Smooth muscle cell (in vitro differentiated cells): ENCODE measurements around the gene SPP1. TPM values are rescaled to one million over a fixed set of nuclear protein-coding genes. Genes with fewer than 3 reads are reported as not detected.

Experiments used
- DNase-seq: peaks from one replicate; lab custom pipeline; 2025; ENCODE audit not compliant: unreplicated experiment; lab: John Stamatoyannopoulos, UW
- H2AFZ ChIP-seq: fragments of 200-600 bp; sonication (generic); 2 replicates; pipeline ENCODE4 v1.6.0; 2016; ENCODE audit warnings: antibody characterized with exemption, low read depth, mild to moderate bottlenecking
- H3F3A ChIP-seq: fragments of 200-600 bp; sonication (generic); 2 replicates; pipeline ENCODE4 v1.6.0; 2017; ENCODE audit warnings: antibody characterized with exemption, low read depth
- H3K27ac ChIP-seq: fragments of 200-600 bp; sonication (generic); 2 replicates; pipeline ENCODE4 v1.5.1; 2016; ENCODE audit warnings: low read depth, mild to moderate bottlenecking
- H3K27me3 ChIP-seq: fragments of 200-600 bp; sonication (generic); 2 replicates; pipeline ENCODE4 v1.6.1; 2016; ENCODE audit warnings: low read depth, mild to moderate bottlenecking
- H3K36me3 ChIP-seq: fragments of 200-600 bp; sonication (generic); 2 replicates; pipeline ENCODE4 v1.5.1; 2016; ENCODE audit warnings: low read depth
- H3K4me1 ChIP-seq: fragments of 200-600 bp; sonication (generic); 2 replicates; pipeline ENCODE4 v1.5.1; 2016; ENCODE audit warnings: low read depth
- H3K4me2 ChIP-seq: fragments of 200-600 bp; sonication (generic); 2 replicates; pipeline ENCODE4 v1.6.0; 2016; ENCODE audit warnings: mild to moderate bottlenecking
- H3K4me3 ChIP-seq: fragments of 200-600 bp; sonication (generic); 2 replicates; pipeline ENCODE4 v1.5.1; 2016; ENCODE audit warnings: mild to moderate bottlenecking
- H3K79me2 ChIP-seq: fragments of 200-600 bp; sonication (generic); 2 replicates; pipeline ENCODE4 v1.6.0; 2016; ENCODE audit warnings: low read depth, mild to moderate bottlenecking
- H3K9ac ChIP-seq: fragments of 200-600 bp; sonication (generic); 2 replicates; pipeline ENCODE4 v1.6.0; 2016; ENCODE audit warnings: low read depth
- H3K9me3 ChIP-seq: fragments of 200-600 bp; sonication (generic); replicated peaks from 2 replicates; pipeline ENCODE4 v1.5.1; 2016; ENCODE audit warnings: low read depth
- H4K20me1 ChIP-seq: fragments of 200-600 bp; sonication (generic); 2 replicates; pipeline ENCODE4 v1.6.0; 2016; ENCODE audit warnings: low read depth
- WGBS: methylation state at CpG from one replicate; pipeline ENCODE4 v1.1.7; 2016; ENCODE audit warnings: low lambda C conversion rate; 5-methylcytosine and 5-hydroxymethylcytosine counted together
- polyA plus RNA-seq: library from polyadenylated mRNA; unstranded; fragments of >200 nt; fragmentation: Nextera tagmentation; extraction: Ambion mirVana; gene quantifications from 2 replicates; pipeline ENCODE4 v1.2.1, GENCODE V29; 2016
- total RNA-seq: library from RNA; depleted of rRNA; stranded (reverse); fragments of >200 nt; gene quantifications from 2 replicates; pipeline ENCODE4 v1.2.3, GENCODE V29; 2014
- TF ChIP-seq, protein P1 (sequence below): fragments of 200-600 bp; sonication (generic); IDR thresholded peaks from 2 replicates; pipeline ENCODE4 v1.5.1; 2017; ENCODE audit warnings: borderline replicate concordance, mild to moderate bottlenecking, antibody characterized with exemption; ENCODE audit not compliant: insufficient read depth, poor library complexity, severe bottlenecking

Gene SPP1
- total and polyA plus RNA-seq, 2 experiments from 2014 or later, result 16.2 to 37.3 TPM

DNA sequence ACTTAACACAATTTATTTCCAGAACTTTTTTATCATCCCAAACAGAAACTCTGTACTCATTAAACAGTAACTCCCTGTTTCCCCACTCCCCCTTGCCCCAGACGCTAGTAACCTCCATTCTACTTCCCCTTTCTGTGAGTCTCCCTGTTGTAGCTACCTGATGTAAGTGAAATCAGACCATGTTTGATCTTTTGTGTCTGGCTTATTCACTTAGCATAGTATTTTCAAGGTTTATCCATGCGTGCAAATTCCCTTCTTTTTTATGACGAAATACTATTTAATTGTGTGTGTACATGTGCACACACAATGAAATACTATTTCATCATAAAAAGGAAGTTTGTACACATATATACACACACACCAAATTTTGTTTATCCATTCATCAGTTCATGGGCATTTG, 37.1 kb downstream of the SPP1 start:
- TF ChIP-seq, protein P1, sequence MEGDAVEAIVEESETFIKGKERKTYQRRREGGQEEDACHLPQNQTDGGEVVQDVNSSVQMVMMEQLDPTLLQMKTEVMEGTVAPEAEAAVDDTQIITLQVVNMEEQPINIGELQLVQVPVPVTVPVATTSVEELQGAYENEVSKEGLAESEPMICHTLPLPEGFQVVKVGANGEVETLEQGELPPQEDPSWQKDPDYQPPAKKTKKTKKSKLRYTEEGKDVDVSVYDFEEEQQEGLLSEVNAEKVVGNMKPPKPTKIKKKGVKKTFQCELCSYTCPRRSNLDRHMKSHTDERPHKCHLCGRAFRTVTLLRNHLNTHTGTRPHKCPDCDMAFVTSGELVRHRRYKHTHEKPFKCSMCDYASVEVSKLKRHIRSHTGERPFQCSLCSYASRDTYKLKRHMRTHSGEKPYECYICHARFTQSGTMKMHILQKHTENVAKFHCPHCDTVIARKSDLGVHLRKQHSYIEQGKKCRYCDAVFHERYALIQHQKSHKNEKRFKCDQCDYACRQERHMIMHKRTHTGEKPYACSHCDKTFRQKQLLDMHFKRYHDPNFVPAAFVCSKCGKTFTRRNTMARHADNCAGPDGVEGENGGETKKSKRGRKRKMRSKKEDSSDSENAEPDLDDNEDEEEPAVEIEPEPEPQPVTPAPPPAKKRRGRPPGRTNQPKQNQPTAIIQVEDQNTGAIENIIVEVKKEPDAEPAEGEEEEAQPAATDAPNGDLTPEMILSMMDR, result no peak
- Histone ChIP-seq H3K4me1 (peaks cover 23% of the 10 kb centered on the region), H3K4me3 (no peak overlapping the region), H3K9ac (no peak overlapping the region), H2AFZ (no peak overlapping the region), H3K79me2 (peaks cover 91% of the 10 kb centered on the region), H3F3A (peaks cover 21% of the 10 kb centered on the region), H3K27me3 (no peaks in the 10 kb centered on the region), H3K27ac (no peak overlapping the region), H3K4me2 (no peak overlapping the region), H3K9me3 (no peaks in the 10 kb centered on the region), H3K36me3 (no peaks in the 10 kb centered on the region), H4K20me1 (peaks cover 62% of the 10 kb centered on the region)
- 90% methylated on average over 3 of the region's 3 CpGs for WGBS
- no peak for DNase-seq

DNA sequence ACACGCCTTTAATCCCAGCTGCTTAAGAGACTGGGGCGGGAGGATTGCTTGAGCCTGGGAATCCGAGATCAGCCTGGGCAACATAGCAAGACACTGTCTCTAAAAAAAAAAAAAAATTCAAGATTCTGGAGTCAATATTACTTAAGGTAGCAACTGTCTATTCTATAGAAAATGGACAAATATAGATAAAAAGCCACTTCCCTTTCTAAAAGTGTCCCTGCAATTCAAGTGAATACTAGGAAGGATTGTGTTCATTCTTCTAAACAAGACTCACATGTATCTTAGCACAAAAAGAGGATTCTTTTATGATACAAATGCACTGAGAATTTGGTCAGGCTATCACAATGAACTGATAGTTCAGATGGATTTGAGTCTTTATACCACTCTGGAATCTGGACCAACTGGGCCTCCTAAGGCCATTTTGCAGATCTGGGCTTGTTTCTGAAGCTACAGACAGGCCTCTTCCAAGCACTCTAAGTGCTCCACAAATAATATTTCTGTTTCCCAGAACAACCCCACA, 38.9 kb downstream of the SPP1 start:
- peaks cover 23% of the 10 kb centered on the region for H3K4me1 ChIP-seq
- H4K20me1 ChIP-seq, result peaks cover 59% of the 10 kb centered on the region

DNA sequence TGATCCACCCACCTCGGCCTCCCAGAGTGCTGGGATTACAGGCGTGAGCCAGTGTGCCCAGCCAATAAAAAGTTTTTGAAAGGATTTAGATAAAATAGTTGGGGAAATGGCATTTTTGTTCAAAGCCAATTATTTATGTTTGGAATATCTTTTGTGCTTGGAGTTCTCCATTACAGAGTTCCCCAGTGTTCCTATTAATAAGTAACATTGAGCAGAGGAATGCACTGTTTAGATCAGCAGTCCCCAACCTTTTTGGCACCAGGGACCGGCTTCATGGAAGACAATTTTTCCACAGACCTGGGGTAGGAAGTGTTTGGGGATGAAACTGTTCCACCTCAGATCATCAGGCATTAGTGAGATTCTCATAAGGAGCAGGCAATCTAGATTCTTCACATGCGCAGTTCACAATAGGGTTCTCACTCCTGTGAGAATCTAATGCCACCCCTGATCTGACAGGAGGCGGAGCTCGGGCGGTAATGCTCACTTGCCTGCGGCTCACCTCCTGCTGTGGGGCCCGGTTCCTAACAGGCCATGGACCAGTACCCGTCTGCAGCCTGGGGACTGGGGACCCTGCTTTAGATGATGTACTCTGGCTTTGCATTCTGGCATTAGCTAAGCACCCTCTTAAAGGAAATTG, 40.3 kb downstream of the SPP1 start:
- Histone ChIP-seq H3K4me2 (no peak overlapping the region), H3F3A (peaks cover 39% of the 10 kb centered on the region), H3K4me3 (no peak overlapping the region), H3K79me2 (peaks cover 83% of the 10 kb centered on the region), H3K9me3 (no peaks in the 10 kb centered on the region), H4K20me1 (peaks cover 47% of the 10 kb centered on the region), H3K36me3 (no peaks in the 10 kb centered on the region), H3K27me3 (no peaks in the 10 kb centered on the region), H3K4me1 (peaks cover 11% of the 10 kb centered on the region), H3K27ac (no peak overlapping the region), H3K9ac (no peak overlapping the region), H2AFZ (no peak overlapping the region)
- 90% methylated on average over 10 of the region's 10 CpGs for WGBS
- DNase-seq, result no peak
- TF ChIP-seq, protein P1, result no peak

More for the DNA sequence above, 38.9 kb downstream of the SPP1 start:
- H3K79me2 ChIP-seq, result peaks cover 83% of the 10 kb centered on the region
- H3K4me3 ChIP-seq, result no peak overlapping the region
- no peaks in the 10 kb centered on the region for H3K9me3 ChIP-seq
- no peak for DNase-seq
- no peaks in the 10 kb centered on the region for H3K27me3 ChIP-seq
- H3K36me3 ChIP-seq, result no peaks in the 10 kb centered on the region
- 83% methylated on average over 3 of the region's 3 CpGs for WGBS
- TF ChIP-seq, protein P1, result no peak
- H3K4me2 ChIP-seq, result no peak overlapping the region
- no peak overlapping the region for H2AFZ ChIP-seq
- no peak overlapping the region for H3K9ac ChIP-seq
- H3F3A ChIP-seq, result peaks cover 36% of the 10 kb centered on the region
- H3K27ac ChIP-seq, result no peak overlapping the region
